ENCODE results near the gene PHF2.

DNA sequence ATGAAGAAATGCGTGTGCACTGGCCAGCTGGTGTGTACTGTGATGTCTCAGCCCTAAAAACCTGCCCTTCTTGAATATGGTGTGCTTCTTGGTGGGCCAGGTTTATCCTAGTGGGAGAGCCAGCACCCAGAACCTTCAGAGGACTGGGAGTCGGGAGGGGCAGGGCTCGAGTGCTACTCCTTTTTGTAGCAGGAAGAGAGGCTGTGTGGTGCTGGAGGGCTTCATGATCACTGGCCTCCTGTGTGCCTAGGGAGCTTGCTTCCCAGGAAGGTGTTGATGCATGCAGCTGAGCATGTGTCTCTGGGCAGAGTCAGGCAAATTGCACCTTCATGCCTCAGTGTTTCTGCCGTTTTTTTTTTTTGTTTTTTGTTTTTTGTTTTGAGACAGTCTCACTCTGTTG is 20.0 kb downstream of the PHF2 start:
- TF ChIP-seq POLR2A (IDR thresholded peaks at IDR 0.05), result no peak
- TF ChIP-seq, protein P1, sequence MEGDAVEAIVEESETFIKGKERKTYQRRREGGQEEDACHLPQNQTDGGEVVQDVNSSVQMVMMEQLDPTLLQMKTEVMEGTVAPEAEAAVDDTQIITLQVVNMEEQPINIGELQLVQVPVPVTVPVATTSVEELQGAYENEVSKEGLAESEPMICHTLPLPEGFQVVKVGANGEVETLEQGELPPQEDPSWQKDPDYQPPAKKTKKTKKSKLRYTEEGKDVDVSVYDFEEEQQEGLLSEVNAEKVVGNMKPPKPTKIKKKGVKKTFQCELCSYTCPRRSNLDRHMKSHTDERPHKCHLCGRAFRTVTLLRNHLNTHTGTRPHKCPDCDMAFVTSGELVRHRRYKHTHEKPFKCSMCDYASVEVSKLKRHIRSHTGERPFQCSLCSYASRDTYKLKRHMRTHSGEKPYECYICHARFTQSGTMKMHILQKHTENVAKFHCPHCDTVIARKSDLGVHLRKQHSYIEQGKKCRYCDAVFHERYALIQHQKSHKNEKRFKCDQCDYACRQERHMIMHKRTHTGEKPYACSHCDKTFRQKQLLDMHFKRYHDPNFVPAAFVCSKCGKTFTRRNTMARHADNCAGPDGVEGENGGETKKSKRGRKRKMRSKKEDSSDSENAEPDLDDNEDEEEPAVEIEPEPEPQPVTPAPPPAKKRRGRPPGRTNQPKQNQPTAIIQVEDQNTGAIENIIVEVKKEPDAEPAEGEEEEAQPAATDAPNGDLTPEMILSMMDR (IDR thresholded peaks at IDR 0.05), result no peak
